K562 (cell line): ENCODE measurements around the gene PLEKHH2. TPM values are rescaled to one million over a fixed set of nuclear protein-coding genes. Genes with fewer than 3 reads are reported as not detected.

ENCODE experiments used
- BHLHE40 ChIP-seq: IDR thresholded peaks from 2 replicates; pipeline ENCODE4 v1.6.1; 2011; ENCODE audit warnings: low read length, improper control_type of control experiment
- C11orf30 ChIP-seq: fragments of 450-650 bp; IDR thresholded peaks from 2 replicates; pipeline ENCODE4 v1.6.1; 2016; ENCODE audit warnings: low read depth, mild to moderate bottlenecking
- CREBBP ChIP-seq: IDR thresholded peaks from one replicate; pipeline ENCODE4 v1.6.1; 2012; ENCODE audit warnings: low read depth, mild to moderate bottlenecking, control low read depth, inconsistent platforms, low read length
- ETS1 ChIP-seq: conservative IDR thresholded peaks from 2 replicates; pipeline ENCODE4 v1.6.1; 2011; ENCODE audit warnings: low read depth, mild to moderate bottlenecking, low read length; ENCODE audit not compliant: control insufficient read depth
- HSF4 ChIP-seq: fragments of 250-450 bp; sonication (Bioruptor Pico); IDR thresholded peaks from 2 replicates; pipeline ENCODE4 v2.1.2; 2022; ENCODE audit warnings: mild to moderate bottlenecking, moderate library complexity, borderline replicate concordance
- PCBP2 ChIP-seq: fragments of 200-400 bp; formaldehyde crosslinking; IDR thresholded peaks from 2 replicates; pipeline ENCODE4 v1.6.1; 2018; ENCODE audit warnings: low read length, low read depth, mild to moderate bottlenecking, moderate library complexity; ENCODE audit not compliant: poor library complexity, severe bottlenecking
- SMC3 ChIP-seq: conservative IDR thresholded peaks from 2 replicates; pipeline ENCODE4 v1.6.1; 2011; ENCODE audit warnings: low read depth, low read length, improper control_type of control experiment; ENCODE audit not compliant: insufficient read depth
- TOE1 ChIP-seq, 2 experiments: fragments of 450-650 bp in 1 of 2; sonication (generic) in 1 of 2; formaldehyde crosslinking in 1 of 2; IDR thresholded peaks; 2 replicates each; pipeline versions ENCODE4 v1.7.1 to v1.8.0; 2016 to 2022; ENCODE audit warnings: borderline replicate concordance in 2 of 2, mild to moderate bottlenecking in 2 of 2, antibody characterized with exemption in 1 of 2, inconsistent platforms in 1 of 2, low read depth in 1 of 2, missing genetic modification reagents in 1 of 2, moderate library complexity in 1 of 2
- ZNF121 ChIP-seq: sonication (generic); formaldehyde crosslinking; conservative IDR thresholded peaks from 2 replicates; pipeline ENCODE4 v1.8.0; 2022; ENCODE audit warnings: missing genetic modification reagents
- ZNF830 ChIP-seq: fragments of 250-450 bp; sonication (Bioruptor Pico); IDR thresholded peaks from 2 replicates; pipeline ENCODE4 v1.5.0; 2021; ENCODE audit warnings: mild to moderate bottlenecking
- polyA plus RNA-seq, 8 experiments: library from polyadenylated mRNA; depleted of rRNA in 4 of 8; stranded (reverse) in 5 of 8; unstranded in 3 of 8; fragments of >200 nt; fragmentation: Nextera tagmentation in 2 of 8; fragmentation: Illumina TruSeq in 1 of 8; extraction: Ambion mirVana in 2 of 8; extraction: Trizol in 1 of 8; gene quantifications; 2 replicates each; pipeline versions ENCODE4 v1.2.1 to v1.2.3, GENCODE V29; 2011 to 2014; ENCODE audit warnings: inconsistent platforms in 1 of 8, missing spikeins in 1 of 8
- total RNA-seq, 7 experiments: library from RNA; depleted of rRNA in 6 of 7; stranded (reverse); fragments of >200 nt in 6 of 7; fragmentation: Illumina TruSeq in 2 of 7; extraction: Trizol in 2 of 7; gene quantifications; 2 replicates each; pipeline versions ENCODE4 v1.2.1 to v1.2.3, GENCODE V29; 2011 to 2021; ENCODE audit warnings: low replicate concordance in 1 of 7
- TF ChIP-seq, protein P1 (sequence below): fragments of 250-450 bp; sonication (Bioruptor Pico); IDR thresholded peaks from 2 replicates; pipeline ENCODE4 v1.4.0; 2020; ENCODE audit warnings: mild to moderate bottlenecking, moderate library complexity
- TF ChIP-seq, protein P2 (sequence below): fragments of 150-350 bp; IDR thresholded peaks from 2 replicates; pipeline ENCODE4 v1.6.1; 2014; ENCODE audit warnings: low read depth, mild to moderate bottlenecking, low read length, borderline replicate concordance
- TF ChIP-seq, protein P3 (sequence below): fragments of 450-650 bp; IDR thresholded peaks from 2 replicates; pipeline ENCODE4 v1.6.1; 2016; ENCODE audit warnings: borderline replicate concordance

Gene PLEKHH2
- total and polyA plus RNA-seq, 9 of the 15 experiments (the other 6 are each of a cell fraction or from before 2014, with no cell fraction given), result 0.77 to 13.5 (median 2.7) TPM

- TF ChIP-seq, protein P1, sequence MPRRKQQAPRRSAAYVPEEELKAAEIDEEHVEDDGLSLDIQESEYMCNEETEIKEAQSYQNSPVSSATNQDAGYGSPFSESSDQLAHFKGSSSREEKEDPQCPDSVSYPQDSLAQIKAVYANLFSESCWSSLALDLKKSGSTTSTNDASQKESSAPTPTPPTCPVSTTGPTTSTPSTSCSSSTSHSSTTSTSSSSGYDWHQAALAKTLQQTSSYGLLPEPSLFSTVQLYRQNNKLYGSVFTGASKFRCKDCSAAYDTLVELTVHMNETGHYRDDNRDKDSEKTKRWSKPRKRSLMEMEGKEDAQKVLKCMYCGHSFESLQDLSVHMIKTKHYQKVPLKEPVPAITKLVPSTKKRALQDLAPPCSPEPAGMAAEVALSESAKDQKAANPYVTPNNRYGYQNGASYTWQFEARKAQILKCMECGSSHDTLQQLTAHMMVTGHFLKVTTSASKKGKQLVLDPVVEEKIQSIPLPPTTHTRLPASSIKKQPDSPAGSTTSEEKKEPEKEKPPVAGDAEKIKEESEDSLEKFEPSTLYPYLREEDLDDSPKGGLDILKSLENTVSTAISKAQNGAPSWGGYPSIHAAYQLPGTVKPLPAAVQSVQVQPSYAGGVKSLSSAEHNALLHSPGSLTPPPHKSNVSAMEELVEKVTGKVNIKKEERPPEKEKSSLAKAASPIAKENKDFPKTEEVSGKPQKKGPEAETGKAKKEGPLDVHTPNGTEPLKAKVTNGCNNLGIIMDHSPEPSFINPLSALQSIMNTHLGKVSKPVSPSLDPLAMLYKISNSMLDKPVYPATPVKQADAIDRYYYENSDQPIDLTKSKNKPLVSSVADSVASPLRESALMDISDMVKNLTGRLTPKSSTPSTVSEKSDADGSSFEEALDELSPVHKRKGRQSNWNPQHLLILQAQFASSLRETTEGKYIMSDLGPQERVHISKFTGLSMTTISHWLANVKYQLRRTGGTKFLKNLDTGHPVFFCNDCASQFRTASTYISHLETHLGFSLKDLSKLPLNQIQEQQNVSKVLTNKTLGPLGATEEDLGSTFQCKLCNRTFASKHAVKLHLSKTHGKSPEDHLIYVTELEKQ (CRISPR knock-in tag), result no peak
- TF ChIP-seq CREBBP (no peak), PCBP2 (no peak), ZNF830 (CRISPR knock-in tag) (no peak), HSF4 (CRISPR knock-in tag) (no peak), ZNF121 (CRISPR knock-in tag) (no peak), C11orf30 (peak; percentile 88), ETS1 (peak; percentile 58; the same call in 1 of the 2 replicates), SMC3 (no peak), BHLHE40 (no peak), TOE1 (IDR thresholded peaks at IDR 0.05; ENCODE audit: borderline replicate concordance) (peak; percentile 47; the same call in 1 of the 2 replicates), TOE1 (CRISPR knock-in tag; IDR thresholded peaks at IDR 0.05; ENCODE audit: borderline replicate concordance, low read depth) (no peak)
- TF ChIP-seq, protein P2, sequence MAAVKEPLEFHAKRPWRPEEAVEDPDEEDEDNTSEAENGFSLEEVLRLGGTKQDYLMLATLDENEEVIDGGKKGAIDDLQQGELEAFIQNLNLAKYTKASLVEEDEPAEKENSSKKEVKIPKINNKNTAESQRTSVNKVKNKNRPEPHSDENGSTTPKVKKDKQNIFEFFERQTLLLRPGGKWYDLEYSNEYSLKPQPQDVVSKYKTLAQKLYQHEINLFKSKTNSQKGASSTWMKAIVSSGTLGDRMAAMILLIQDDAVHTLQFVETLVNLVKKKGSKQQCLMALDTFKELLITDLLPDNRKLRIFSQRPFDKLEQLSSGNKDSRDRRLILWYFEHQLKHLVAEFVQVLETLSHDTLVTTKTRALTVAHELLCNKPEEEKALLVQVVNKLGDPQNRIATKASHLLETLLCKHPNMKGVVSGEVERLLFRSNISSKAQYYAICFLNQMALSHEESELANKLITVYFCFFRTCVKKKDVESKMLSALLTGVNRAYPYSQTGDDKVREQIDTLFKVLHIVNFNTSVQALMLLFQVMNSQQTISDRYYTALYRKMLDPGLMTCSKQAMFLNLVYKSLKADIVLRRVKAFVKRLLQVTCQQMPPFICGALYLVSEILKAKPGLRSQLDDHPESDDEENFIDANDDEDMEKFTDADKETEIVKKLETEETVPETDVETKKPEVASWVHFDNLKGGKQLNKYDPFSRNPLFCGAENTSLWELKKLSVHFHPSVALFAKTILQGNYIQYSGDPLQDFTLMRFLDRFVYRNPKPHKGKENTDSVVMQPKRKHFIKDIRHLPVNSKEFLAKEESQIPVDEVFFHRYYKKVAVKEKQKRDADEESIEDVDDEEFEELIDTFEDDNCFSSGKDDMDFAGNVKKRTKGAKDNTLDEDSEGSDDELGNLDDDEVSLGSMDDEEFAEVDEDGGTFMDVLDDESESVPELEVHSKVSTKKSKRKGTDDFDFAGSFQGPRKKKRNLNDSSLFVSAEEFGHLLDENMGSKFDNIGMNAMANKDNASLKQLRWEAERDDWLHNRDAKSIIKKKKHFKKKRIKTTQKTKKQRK, result no peak
- TF ChIP-seq, protein P3, sequence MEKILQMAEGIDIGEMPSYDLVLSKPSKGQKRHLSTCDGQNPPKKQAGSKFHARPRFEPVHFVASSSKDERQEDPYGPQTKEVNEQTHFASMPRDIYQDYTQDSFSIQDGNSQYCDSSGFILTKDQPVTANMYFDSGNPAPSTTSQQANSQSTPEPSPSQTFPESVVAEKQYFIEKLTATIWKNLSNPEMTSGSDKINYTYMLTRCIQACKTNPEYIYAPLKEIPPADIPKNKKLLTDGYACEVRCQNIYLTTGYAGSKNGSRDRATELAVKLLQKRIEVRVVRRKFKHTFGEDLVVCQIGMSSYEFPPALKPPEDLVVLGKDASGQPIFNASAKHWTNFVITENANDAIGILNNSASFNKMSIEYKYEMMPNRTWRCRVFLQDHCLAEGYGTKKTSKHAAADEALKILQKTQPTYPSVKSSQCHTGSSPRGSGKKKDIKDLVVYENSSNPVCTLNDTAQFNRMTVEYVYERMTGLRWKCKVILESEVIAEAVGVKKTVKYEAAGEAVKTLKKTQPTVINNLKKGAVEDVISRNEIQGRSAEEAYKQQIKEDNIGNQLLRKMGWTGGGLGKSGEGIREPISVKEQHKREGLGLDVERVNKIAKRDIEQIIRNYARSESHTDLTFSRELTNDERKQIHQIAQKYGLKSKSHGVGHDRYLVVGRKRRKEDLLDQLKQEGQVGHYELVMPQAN, result peak; percentile 99
Measured at GRCh38 chr2:43595603-43596412, 41.3 kb upstream of the PLEKHH2 start, which contains the start of gene THADA (continued).
